HG02938 (cell line): Measurements from ENCODE around the gene MYO1D.
A peak's percentile ranks its signal among the peaks of the same experiment; 100 is the strongest.

Experiments used
- ATAC-seq: cut with Tn5 transposase; IDR thresholded peaks from one replicate; pipeline ENCODE4 v1.9.1; 2021; ENCODE audit warnings: mild to moderate bottlenecking, moderate library complexity; ENCODE audit not compliant: unreplicated experiment

Gene MYO1D

GRCh38 chr17:32444301-32445073, 432.4 kb downstream of the MYO1D start, which contains the start of gene PSMD11:
TSS of gene PSMD11 (plus strand) at chr17:32444510. CDS start at chr17:32444524, 14 bp downstream.
- ATAC-seq: peak; percentile 87

GRCh38 chr17:32443827-32444300, 433.1 kb downstream of the MYO1D start:
- ATAC-seq: no peak
